Measurements from ENCODE around the gene SLC5A7.

GRCh38 chr2:107961395-107961794, 24.9 kb upstream of the SLC5A7 start:
- TF ChIP-seq, protein P1, sequence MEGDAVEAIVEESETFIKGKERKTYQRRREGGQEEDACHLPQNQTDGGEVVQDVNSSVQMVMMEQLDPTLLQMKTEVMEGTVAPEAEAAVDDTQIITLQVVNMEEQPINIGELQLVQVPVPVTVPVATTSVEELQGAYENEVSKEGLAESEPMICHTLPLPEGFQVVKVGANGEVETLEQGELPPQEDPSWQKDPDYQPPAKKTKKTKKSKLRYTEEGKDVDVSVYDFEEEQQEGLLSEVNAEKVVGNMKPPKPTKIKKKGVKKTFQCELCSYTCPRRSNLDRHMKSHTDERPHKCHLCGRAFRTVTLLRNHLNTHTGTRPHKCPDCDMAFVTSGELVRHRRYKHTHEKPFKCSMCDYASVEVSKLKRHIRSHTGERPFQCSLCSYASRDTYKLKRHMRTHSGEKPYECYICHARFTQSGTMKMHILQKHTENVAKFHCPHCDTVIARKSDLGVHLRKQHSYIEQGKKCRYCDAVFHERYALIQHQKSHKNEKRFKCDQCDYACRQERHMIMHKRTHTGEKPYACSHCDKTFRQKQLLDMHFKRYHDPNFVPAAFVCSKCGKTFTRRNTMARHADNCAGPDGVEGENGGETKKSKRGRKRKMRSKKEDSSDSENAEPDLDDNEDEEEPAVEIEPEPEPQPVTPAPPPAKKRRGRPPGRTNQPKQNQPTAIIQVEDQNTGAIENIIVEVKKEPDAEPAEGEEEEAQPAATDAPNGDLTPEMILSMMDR (IDR thresholded peaks at IDR 0.05): no peak
- TF ChIP-seq EZH2 (IDR thresholded peaks at IDR 0.05; ENCODE audit: borderline replicate concordance, insufficient read depth, low read depth, low read length, poor library complexity, severe bottlenecking): no peak
